HL-60 (cell line): Measurements from ENCODE around the gene ZNF185.

Source experiments
- DNase-seq, 2 experiments: peaks; one replicate each; pipeline ENCODE4 v3.0.0-alpha.2; 2010 to 2020; ENCODE audit warnings: low read depth in 1 of 2, low spot score in 1 of 2
- H3K27ac ChIP-seq: fragments of 250-450 bp; sonication (Bioruptor Pico); replicated peaks from 2 replicates; pipeline ENCODE4 v1.5.1; 2020; ENCODE audit warnings: mild to moderate bottlenecking, moderate library complexity
- H3K27me3 ChIP-seq: fragments of 250-450 bp; sonication (Bioruptor Pico); 2 replicates; pipeline ENCODE4 v1.5.1; 2021; ENCODE audit warnings: mild to moderate bottlenecking, moderate library complexity; ENCODE audit not compliant: insufficient read depth, poor library complexity, severe bottlenecking
- H3K4me3 ChIP-seq: replicated peaks from 2 replicates; pipeline ENCODE4 v1.5.1; 2011; ENCODE audit warnings: mild to moderate bottlenecking, control low read depth, low read length; ENCODE audit not compliant: insufficient read depth
- GABPA ChIP-seq: IDR thresholded peaks from 2 replicates; pipeline ENCODE4 v1.6.1; 2012; ENCODE audit warnings: low read depth
- POLR2AphosphoS5 ChIP-seq: IDR thresholded peaks from 2 replicates; pipeline ENCODE4 v1.6.1; 2012; ENCODE audit warnings: low read depth
- SPI1 ChIP-seq: IDR thresholded peaks from 2 replicates; pipeline ENCODE4 v1.6.1; 2012; ENCODE audit warnings: low read depth, mild to moderate bottlenecking, borderline replicate concordance
- TF ChIP-seq, protein P1 (sequence below): IDR thresholded peaks from 2 replicates; pipeline ENCODE4 v1.6.1; 2012; ENCODE audit warnings: low read depth; ENCODE audit not compliant: insufficient replicate concordance
- TF ChIP-seq, protein P2 (sequence below): IDR thresholded peaks from one replicate; pipeline ENCODE4 v1.5.1; 2011; ENCODE audit warnings: low read length, control low read depth, inconsistent platforms; ENCODE audit not compliant: insufficient read depth

Gene ZNF185

DNA sequence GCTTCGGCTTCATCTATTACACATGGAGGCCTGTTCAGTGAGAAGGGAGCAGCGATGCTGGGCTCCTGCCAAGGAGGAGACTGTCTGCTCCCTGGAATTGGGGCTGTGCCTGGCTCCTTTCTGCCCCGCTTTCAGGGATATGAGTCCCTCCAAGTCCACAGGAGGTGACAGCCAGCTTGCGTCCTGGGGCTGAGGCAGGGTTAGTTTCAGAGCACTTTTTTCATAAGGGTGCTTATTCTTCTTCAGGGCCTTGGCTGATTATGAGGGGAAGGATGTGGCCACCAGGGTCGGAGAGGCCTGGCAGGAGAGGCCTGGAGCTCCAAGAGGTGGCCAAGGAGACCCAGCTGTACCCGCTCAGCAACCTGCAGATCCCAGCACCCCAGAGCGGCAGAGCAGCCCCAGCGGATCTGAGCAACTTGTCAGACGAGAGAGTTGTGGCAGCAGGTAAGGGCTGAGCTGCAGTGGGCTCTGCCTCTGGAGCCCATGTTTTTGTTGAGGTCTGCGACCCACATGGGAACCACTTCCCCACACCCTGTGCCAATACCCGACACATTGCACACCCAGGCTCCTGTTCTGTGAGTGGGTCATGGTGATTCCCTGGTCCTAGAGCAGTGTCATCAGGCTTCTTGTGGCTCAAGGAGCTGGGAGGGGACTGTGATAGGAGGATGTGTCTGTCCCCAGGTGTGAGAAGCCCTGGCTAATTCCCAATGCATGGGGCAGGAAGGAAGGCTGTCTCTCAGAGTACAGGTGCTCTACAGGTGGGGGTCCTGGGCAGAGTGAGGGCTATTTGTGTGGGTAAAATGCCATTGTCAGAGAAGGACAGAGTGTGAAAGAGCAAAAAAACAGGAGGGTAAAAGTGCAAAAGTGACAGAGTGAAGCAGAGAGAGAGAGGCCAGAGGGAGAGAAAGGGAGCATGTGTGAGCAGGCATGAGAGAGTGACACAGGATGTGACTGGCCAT lies 47.4 kb downstream of the ZNF185 start:
- H3K4me3 ChIP-seq: no peak overlapping the region
- no peak overlapping the region for H3K27ac ChIP-seq
- no peak for TF ChIP-seq SPI1
- TF ChIP-seq, protein P1, sequence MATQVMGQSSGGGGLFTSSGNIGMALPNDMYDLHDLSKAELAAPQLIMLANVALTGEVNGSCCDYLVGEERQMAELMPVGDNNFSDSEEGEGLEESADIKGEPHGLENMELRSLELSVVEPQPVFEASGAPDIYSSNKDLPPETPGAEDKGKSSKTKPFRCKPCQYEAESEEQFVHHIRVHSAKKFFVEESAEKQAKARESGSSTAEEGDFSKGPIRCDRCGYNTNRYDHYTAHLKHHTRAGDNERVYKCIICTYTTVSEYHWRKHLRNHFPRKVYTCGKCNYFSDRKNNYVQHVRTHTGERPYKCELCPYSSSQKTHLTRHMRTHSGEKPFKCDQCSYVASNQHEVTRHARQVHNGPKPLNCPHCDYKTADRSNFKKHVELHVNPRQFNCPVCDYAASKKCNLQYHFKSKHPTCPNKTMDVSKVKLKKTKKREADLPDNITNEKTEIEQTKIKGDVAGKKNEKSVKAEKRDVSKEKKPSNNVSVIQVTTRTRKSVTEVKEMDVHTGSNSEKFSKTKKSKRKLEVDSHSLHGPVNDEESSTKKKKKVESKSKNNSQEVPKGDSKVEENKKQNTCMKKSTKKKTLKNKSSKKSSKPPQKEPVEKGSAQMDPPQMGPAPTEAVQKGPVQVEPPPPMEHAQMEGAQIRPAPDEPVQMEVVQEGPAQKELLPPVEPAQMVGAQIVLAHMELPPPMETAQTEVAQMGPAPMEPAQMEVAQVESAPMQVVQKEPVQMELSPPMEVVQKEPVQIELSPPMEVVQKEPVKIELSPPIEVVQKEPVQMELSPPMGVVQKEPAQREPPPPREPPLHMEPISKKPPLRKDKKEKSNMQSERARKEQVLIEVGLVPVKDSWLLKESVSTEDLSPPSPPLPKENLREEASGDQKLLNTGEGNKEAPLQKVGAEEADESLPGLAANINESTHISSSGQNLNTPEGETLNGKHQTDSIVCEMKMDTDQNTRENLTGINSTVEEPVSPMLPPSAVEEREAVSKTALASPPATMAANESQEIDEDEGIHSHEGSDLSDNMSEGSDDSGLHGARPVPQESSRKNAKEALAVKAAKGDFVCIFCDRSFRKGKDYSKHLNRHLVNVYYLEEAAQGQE: no peak
- TF ChIP-seq, protein P2, sequence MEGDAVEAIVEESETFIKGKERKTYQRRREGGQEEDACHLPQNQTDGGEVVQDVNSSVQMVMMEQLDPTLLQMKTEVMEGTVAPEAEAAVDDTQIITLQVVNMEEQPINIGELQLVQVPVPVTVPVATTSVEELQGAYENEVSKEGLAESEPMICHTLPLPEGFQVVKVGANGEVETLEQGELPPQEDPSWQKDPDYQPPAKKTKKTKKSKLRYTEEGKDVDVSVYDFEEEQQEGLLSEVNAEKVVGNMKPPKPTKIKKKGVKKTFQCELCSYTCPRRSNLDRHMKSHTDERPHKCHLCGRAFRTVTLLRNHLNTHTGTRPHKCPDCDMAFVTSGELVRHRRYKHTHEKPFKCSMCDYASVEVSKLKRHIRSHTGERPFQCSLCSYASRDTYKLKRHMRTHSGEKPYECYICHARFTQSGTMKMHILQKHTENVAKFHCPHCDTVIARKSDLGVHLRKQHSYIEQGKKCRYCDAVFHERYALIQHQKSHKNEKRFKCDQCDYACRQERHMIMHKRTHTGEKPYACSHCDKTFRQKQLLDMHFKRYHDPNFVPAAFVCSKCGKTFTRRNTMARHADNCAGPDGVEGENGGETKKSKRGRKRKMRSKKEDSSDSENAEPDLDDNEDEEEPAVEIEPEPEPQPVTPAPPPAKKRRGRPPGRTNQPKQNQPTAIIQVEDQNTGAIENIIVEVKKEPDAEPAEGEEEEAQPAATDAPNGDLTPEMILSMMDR: no peak
- TF ChIP-seq POLR2AphosphoS5: no peak
- no peak for TF ChIP-seq GABPA
- no peaks in the 10 kb centered on the region for H3K27me3 ChIP-seq
- DNase-seq: no peak

- TF ChIP-seq, protein P2: no peak
- TF ChIP-seq, protein P1: no peak
- Histone ChIP-seq H3K27me3 (no peaks in the 10 kb centered on the region), H3K4me3 (no peak overlapping the region), H3K27ac (no peak overlapping the region)
- DNase-seq: no peak
Measured at GRCh38 chrX:152946681-152947080, 48.8 kb downstream of the ZNF185 start.
